ENCODE data around the gene LLGL1.

Gene LLGL1
- total RNA-seq, result 36.0 to 36.2 reads per million in 2 donors

DNA sequence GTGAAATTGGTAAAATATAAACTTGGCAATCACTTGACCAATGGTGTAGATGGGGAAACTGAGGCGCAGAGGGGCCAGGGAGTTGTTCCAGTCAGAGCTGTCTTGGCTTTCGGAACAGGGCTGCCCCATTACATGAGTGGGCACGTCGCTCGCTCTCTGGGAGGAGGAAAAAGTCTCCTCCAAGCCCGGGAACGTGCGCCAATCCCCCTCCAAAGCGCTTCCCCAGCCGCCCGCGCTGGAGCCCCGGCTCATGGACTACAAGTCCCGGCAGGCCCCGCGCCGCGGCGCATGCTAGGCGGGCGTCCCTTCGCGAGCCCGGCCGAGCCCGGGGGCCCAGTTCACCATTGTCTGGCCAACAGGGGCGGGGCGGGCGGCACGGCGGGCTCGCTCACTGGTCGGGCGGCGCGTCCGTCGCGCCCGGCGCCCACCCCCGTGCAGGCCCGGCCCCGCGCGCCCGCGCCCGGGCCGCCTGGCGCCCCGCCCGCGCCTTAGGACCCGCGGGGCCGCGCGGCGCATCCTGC, at the start of gene LLGL1:
LLGL1 (plus strand) TSS at position 515 of the 521 bp plus-strand sequence. CDS start 48 bp downstream, outside the sequence.
- DNase-seq, result peak; percentile 91 to 97 (median 95)

GRCh38 chr17:18176176-18176575, 49.3 kb upstream of the LLGL1 start:
- DNase-seq, result no peak

GRCh38 chr17:18177133-18177532, 48.3 kb upstream of the LLGL1 start:
- no peak for DNase-seq

DNA sequence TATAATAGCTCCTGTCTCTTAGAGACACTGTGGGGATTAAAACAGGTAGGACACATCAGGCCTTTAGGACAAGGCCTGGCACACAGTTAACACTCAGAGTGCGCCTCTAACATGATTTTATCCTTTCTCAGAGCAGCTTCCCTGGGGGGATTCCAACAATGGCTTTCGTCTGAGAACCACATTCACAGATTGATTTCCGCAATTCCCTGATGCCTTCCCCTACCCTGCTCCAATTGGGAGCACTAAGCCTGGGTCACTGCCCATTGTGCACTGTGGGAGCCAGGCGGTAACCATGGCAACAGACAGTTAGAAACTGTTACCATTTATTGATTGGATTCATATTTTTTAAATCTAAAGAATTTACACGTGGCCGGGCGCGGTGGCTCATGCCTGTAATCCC, 47.7 kb upstream of the LLGL1 start:
- DNase-seq, result no peak

DNA sequence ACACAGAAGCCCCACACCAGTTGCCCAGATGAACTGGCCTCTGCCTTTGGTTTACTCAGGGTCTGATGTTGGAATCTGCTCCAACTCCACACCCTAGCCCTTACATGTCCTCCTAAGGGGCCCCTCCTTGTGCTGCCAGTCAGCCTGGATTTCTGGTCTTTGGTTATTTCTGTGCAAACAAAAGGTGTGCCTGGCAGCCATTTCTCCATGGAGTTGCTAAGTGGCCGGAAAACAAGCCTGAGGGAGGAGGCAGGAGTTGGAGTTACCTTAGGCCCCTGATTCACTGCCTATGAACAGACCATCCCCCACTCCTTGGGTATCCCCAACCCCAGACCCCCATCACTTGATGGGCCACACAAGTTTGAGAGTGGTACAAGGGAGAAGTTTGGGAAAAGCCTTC, 46.2 kb upstream of the LLGL1 start:
- no peak for DNase-seq

DNA sequence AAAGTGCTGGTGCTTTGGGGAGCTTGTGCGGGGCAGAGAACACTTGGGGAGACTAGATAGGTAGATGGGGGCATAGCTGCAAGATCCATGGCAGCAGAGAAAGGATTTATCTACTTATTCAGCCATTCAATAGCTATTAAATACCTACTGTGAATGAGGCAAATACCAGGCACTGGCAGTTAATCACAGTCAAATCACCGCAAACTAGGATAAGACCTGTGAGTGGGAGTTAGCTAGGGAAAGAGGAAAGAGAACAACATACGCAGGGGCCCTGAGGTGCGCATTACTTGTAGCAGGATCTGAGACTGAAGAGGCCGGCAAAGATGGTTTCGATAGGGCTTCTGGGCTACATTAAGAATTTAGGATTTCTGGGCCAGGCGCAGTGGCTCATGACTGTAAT, 45.6 kb upstream of the LLGL1 start:
- DNase-seq, result no peak

- DNase-seq, result peak in 2 of 5 experiments; percentile 33
Measured at GRCh38 chr17:18181358-18181757, 44.1 kb upstream of the LLGL1 start.

GRCh38 chr17:18182110-18182977, 43.1 kb upstream of the LLGL1 start:
- peak in 1 of 5 experiments; percentile 35 for DNase-seq

DNA sequence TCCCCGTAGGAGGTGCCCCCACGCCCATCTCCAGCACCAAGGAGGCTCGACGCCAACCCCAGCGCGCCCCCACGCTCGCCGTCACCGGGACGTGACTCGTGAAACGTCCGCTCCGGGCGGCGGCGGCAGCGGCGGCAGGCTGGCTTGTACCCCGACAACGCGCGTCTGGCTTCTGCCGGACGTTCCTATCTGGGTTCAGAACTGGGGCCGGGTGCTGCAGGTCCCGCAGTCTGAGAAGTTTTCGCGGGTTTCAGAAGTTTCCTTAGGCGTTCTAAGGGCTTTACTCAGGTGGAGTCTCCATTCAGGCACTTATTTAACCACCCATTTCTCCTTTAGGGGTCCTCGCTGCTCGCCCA, 42.5 kb upstream of the LLGL1 start:
- DNase-seq, result peak; percentile 57 to 91 (median 76)

- DNase-seq, result peak; percentile 92 to 100 (median 97)
Measured at GRCh38 chr17:18183334-18184142, 41.9 kb upstream of the LLGL1 start, which contains the start of gene ALKBH5. ALKBH5 (plus strand) TSS chr17:18183828; CDS start chr17:18184244, 416 bp downstream.

DNA sequence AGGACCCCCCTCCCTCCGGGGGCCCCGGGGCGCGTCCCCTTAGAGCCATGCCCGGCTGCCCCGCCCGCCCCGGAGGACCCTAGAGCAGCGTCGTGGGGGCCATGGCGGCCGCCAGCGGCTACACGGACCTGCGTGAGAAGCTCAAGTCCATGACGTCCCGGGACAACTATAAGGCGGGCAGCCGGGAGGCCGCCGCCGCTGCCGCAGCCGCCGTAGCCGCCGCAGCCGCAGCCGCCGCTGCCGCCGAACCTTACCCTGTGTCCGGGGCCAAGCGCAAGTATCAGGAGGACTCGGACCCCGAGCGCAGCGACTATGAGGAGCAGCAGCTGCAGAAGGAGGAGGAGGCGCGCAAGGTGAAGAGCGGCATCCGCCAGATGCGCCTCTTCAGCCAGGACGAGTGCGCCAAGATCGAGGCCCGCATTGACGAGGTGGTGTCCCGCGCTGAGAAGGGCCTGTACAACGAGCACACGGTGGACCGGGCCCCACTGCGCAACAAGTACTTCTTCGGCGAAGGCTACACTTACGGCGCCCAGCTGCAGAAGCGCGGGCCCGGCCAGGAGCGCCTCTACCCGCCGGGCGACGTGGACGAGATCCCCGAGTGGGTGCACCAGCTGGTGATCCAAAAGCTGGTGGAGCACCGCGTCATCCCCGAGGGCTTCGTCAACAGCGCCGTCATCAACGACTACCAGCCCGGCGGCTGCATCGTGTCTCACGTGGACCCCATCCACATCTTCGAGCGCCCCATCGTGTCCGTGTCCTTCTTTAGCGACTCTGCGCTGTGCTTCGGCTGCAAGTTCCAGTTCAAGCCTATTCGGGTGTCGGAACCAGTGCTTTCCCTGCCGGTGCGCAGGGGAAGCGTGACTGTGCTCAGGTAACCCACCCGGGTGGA, 41.0 kb upstream of the LLGL1 start:
- peak; percentile 56 to 80 (median 66) for DNase-seq

DNA sequence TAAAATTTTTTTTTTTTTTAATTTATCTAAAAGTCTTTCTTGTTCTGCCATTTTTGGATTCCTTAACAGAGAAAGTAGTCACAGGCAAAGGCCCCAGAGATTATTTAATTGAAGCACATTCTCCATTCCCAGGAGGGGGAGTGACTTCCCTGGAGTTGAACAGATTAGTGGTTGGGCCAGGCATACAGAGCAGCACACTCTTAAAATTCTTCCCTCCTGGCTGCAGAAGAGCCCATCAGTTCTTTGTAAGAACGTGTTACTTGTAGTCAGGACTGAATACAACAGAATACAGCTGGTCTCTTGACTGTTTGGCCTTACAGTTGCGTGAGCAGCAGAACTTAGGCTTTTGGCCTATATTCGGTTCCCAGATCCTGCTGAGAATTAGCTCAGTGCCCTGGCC, 40.0 kb upstream of the LLGL1 start:
- no peak for DNase-seq

DNA sequence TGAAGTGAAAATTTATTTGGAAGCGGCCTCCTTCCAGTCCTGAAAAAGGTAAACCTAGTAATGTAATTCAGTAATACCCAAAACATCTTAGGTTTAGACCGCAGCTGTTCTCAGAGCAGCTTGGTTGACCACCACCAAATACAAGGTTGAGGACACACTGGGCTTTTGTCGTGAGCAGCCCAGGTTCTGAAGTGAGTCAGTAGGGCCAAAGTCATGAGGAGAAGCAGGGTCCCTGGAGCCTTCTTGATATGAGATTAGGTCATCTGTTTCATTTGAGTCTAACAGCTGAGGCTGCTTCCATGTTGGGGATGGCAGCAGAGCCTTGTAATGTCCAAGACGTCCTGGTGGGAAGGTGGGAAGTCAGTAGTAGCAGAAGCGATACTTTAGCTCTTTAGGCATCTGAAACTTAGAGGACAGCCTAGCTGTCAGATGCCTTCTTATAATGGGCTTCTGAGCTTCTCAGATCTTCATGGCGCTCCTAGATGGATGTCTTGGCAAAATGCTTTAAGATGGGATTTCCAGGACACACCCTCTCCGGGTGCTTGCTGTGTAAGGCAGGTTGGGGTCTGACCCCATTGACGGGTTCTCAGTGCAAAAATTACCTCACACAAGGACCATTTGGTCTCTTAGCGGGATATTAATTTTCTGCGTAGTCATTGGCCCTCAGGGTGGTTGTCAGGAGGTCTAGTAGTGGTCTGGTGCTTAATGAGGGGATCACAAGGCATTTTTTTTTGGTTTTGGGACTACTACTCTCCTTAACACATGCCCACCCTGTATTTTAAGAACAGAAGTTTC, 39.4 kb upstream of the LLGL1 start:
- no peak for DNase-seq

- DNase-seq, result no peak
Measured at GRCh38 chr17:18186627-18186982, 38.8 kb upstream of the LLGL1 start.

DNA sequence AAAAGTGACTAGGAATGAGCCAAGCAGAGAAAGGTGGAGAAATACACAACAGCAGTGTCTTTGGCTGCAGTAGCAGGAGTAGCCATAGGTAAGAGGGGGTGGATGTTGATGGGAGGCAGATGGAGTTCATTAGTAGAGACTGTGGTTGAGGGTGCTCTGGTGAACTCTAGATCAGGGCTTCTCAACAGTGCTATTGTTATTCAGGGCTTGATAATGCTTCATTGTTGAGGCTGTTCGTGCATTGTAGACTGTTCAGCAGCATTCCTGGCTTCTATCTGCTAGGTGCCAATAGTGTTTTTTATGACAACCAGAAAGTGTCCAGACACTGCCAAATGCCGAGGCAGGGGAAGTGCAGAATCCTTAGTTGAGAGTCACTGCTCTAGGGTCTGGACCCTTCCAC, 38.2 kb upstream of the LLGL1 start:
- no peak for DNase-seq

GRCh38 chr17:18187821-18188761, 37.3 kb upstream of the LLGL1 start:
- peak in 1 of 5 experiments; percentile 69 for DNase-seq

GRCh38 chr17:18190628-18191235, 34.7 kb upstream of the LLGL1 start:
- DNase-seq, result no peak

GRCh38 chr17:18191236-18191667, 34.2 kb upstream of the LLGL1 start:
- DNase-seq, result no peak

GRCh38 chr17:18191967-18192366, 33.5 kb upstream of the LLGL1 start:
- DNase-seq, result no peak

DNA sequence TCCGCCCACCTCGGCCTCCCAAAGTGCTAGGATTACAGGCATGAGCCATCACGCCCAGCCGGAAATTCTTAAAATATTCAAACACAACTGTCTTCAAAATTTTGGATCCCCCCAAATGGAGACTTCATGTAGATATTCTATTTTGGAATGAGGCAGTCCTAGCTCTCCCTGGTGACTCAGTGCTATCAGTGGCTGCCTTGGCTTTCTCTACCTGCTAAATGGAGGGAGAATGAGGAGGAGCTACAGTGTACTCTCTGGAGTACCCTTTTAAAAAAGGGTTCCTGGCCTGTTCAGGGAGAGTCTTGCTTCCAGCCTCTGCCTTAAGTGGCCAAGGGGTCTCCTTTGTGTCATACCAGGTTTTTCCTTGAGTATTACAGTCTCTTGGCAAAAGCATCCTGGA, 31.0 kb upstream of the LLGL1 start:
- DNase-seq, result no peak

All from T-helper 2 cell (primary cell).